IMR-90 (cell line): Measurements from ENCODE around the gene RPS24. TPM values are rescaled to one million over a fixed set of nuclear protein-coding genes. Genes with fewer than 3 reads are reported as not detected.
"Not testable (repeated sequence)": the region's sequence is repeated elsewhere in the genome, so short reads cannot be mapped to it uniquely, and the experiment has no call there.

Experiments
- ATAC-seq: fragments of 200-7000 bp; cut with Tn5 transposase; 2 replicates; pipeline ENCODE4 v1.9.1; 2020; ENCODE audit warnings: low read depth, mild to moderate bottlenecking, moderate library complexity
- BruUV-seq: library from RNA; stranded (reverse); fragments of 400-500 nt; replicated peaks from 2 replicates; lab custom pipeline; 2021; lab: Mats Ljungman, UMichigan
- CTCF ChIA-PET: fragments of 300-600 bp; formaldehyde crosslinking; extraction: SDS; loops from one replicate; lab custom pipeline; 2021; ENCODE audit warnings: antibody characterized with exemption; lab: Yijun Ruan, JAX
- POLR2A ChIA-PET: fragments of 300-600 bp; sonication (Branson Sonifier 250); formaldehyde crosslinking; loops from one replicate; lab custom pipeline; 2022; ENCODE audit warnings: antibody characterized with exemption; ENCODE audit not compliant: unreplicated experiment; lab: Charles Lee
- DNase-seq: peaks from one replicate; pipeline ENCODE4 v3.0.0; 2013
- H2AFZ ChIP-seq: replicated peaks from 2 replicates; pipeline ENCODE3; 2013; ENCODE audit warnings: low read length, mild to moderate bottlenecking; ENCODE audit not compliant: poor library complexity
- H2AK5ac ChIP-seq: 2 replicates; pipeline ENCODE4 v1.6.1; 2013; ENCODE audit warnings: low read depth, low read length, inconsistent platforms
- H2AK9ac ChIP-seq: replicated peaks from 2 replicates; pipeline ENCODE3; 2013; ENCODE audit warnings: mild to moderate bottlenecking, low read depth, low read length, moderate library complexity; ENCODE audit not compliant: poor library complexity
- H2BK120ac ChIP-seq: 2 replicates; pipeline ENCODE4 v1.6.1; 2013; ENCODE audit warnings: low read depth, low read length, inconsistent platforms
- H2BK15ac ChIP-seq: 3 replicates; pipeline ENCODE4 v1.6.1; 2013; ENCODE audit warnings: low read depth, low read length, inconsistent platforms
- H2BK20ac ChIP-seq: 2 replicates; pipeline ENCODE4 v1.6.1; 2013; ENCODE audit warnings: low read depth, mild to moderate bottlenecking, inconsistent platforms, low read length, moderate library complexity
- H2BK5ac ChIP-seq: 2 replicates; pipeline ENCODE4 v1.6.1; 2013; ENCODE audit warnings: mild to moderate bottlenecking, low read depth, low read length, inconsistent platforms; ENCODE audit not compliant: poor library complexity, severe bottlenecking
- H3K14ac ChIP-seq: replicated peaks from 2 replicates; pipeline ENCODE4 v1.6.1; 2013; ENCODE audit warnings: low read depth, low read length, inconsistent platforms
- H3K18ac ChIP-seq: 2 replicates; pipeline ENCODE4 v1.6.1; 2013; ENCODE audit warnings: low read depth, low read length, control low read depth
- H3K23ac ChIP-seq: 2 replicates; pipeline ENCODE4 v1.6.1; 2013; ENCODE audit warnings: low read depth, low read length, inconsistent platforms
- H3K27ac ChIP-seq: 2 replicates; pipeline ENCODE4 v1.5.1; 2013; ENCODE audit warnings: mild to moderate bottlenecking, control low read depth, low read length; ENCODE audit not compliant: insufficient read depth
- H3K27me3 ChIP-seq: 2 replicates; pipeline ENCODE4 v1.6.1; 2013; ENCODE audit warnings: low read length; ENCODE audit not compliant: control insufficient read depth, insufficient read depth
- H3K36me3 ChIP-seq: 2 replicates; pipeline ENCODE4 v1.6.1; 2013; ENCODE audit warnings: low read length, mixed read lengths; ENCODE audit not compliant: control insufficient read depth, insufficient read depth
- H3K4ac ChIP-seq: 2 replicates; pipeline ENCODE4 v1.6.1; 2013; ENCODE audit warnings: low read depth, low read length, inconsistent platforms
- H3K4me1 ChIP-seq: 2 replicates; pipeline ENCODE4 v1.6.1; 2013; ENCODE audit warnings: low read length, mixed read lengths; ENCODE audit not compliant: control insufficient read depth, insufficient read depth
- H3K4me2 ChIP-seq: 2 replicates; pipeline ENCODE4 v1.6.1; 2013; ENCODE audit warnings: low read depth, mild to moderate bottlenecking, control low read depth, low read length, moderate library complexity
- H3K4me3 ChIP-seq: 2 replicates; pipeline ENCODE4 v1.5.1; 2013; ENCODE audit warnings: low read depth, mild to moderate bottlenecking, control low read depth, low read length, moderate library complexity; ENCODE audit not compliant: insufficient read depth
- H3K56ac ChIP-seq: 2 replicates; pipeline ENCODE4 v1.6.1; 2013; ENCODE audit warnings: low read length, inconsistent platforms; ENCODE audit not compliant: insufficient read depth; ENCODE audit errors: extremely low read depth
- H3K79me1 ChIP-seq, 2 experiments: 2 replicates each; pipeline ENCODE4 v1.6.1; 2013; ENCODE audit warnings: low read length in 2 of 2, inconsistent platforms in 1 of 2, low read depth in 1 of 2
- H3K9ac ChIP-seq: 2 replicates; pipeline ENCODE4 v1.6.1; 2013; ENCODE audit warnings: low read depth, low read length, control low read depth
- H3K9me1 ChIP-seq: 2 replicates; pipeline ENCODE4 v1.6.1; 2013; ENCODE audit warnings: low read length, inconsistent platforms; ENCODE audit not compliant: insufficient read depth
- H3K9me3 ChIP-seq: 2 replicates; pipeline ENCODE4 v1.6.1; 2013; ENCODE audit warnings: low read length; ENCODE audit not compliant: control insufficient read depth, insufficient read depth
- H4K20me1 ChIP-seq: 2 replicates; pipeline ENCODE4 v1.6.1; 2013; ENCODE audit warnings: low read length, inconsistent platforms; ENCODE audit not compliant: insufficient read depth
- H4K5ac ChIP-seq: 2 replicates; pipeline ENCODE4 v1.6.1; 2013; ENCODE audit warnings: mild to moderate bottlenecking, low read depth, low read length, control low read depth
- H4K8ac ChIP-seq, 2 experiments: 2 replicates each; pipeline ENCODE4 v1.6.1; 2013; ENCODE audit warnings: low read depth in 2 of 2, low read length in 2 of 2, control low read depth in 1 of 2, inconsistent platforms in 1 of 2
- H4K91ac ChIP-seq: 2 replicates; pipeline ENCODE4 v1.6.1; 2013; ENCODE audit warnings: low read depth, low read length, inconsistent platforms; ENCODE audit not compliant: insufficient read depth
- whole genome bisulfite sequencing, 2 experiments: methylation state at CpG; one replicate each; pipeline versions ENCODE4 v1.1.5 to v1.1.7; 2013; ENCODE audit warnings: missing lambda C conversion rate in 2 of 2; ENCODE audit not compliant: insufficient read length in 1 of 2; ENCODE audit errors: extremely low coverage in 2 of 2; 5-methylcytosine and 5-hydroxymethylcytosine counted together
- dilution Hi-C: fragments of 300-500 bp; cut with HindIII; formaldehyde crosslinking; loops from one replicate; pipeline ENCODE4 v1.14.3; 2018; ENCODE audit warnings: low sequenced_read_pairs; ENCODE audit not compliant: unreplicated experiment
- in situ Hi-C: fragments of 300-500 bp; cut with MboI; formaldehyde crosslinking; loops from 3 replicates; pipeline ENCODE4 v1.14.3; 2019; ENCODE audit warnings: low sequenced_read_pairs, inconsistent platforms, mixed read lengths
- intact Hi-C: fragments of 100-400 bp; cut with micrococcal nuclease; formaldehyde crosslinking; loops from 2 replicates; pipeline ENCODE4 v1.10.0; 2022
- polyA plus RNA-seq, 3 experiments: library from polyadenylated mRNA; depleted of rRNA; stranded (reverse); fragments of >200 nt; gene quantifications; 2 replicates each; pipeline ENCODE4 v1.2.3, GENCODE V29; 2012; ENCODE audit warnings: low replicate concordance in 1 of 3
- total RNA-seq: library from RNA; depleted of rRNA; stranded (reverse); fragments of >200 nt; gene quantifications from 2 replicates; pipeline ENCODE4 v1.2.3, GENCODE V29; 2012

The RPS24 gene
- total and polyA plus RNA-seq, 2 of the 4 experiments (the other 2 are of a cell fraction): 1,664 to 4,721 TPM

- H3K14ac ChIP-seq, H2BK120ac ChIP-seq, H3K56ac ChIP-seq, DNase-seq, dilution Hi-C loops, CTCF ChIA-PET, intact Hi-C loops, H3K79me1 ChIP-seq, H3K4me1 ChIP-seq, H2AFZ ChIP-seq, H3K9me3 ChIP-seq, H2BK15ac ChIP-seq, H2AK5ac ChIP-seq, H3K23ac ChIP-seq, H3K4ac ChIP-seq, BruUV-seq, H3K9me1 ChIP-seq, ATAC-seq, H4K20me1 ChIP-seq, H2AK9ac ChIP-seq, H3K27ac ChIP-seq, H4K8ac ChIP-seq, H3K9ac ChIP-seq, POLR2A ChIA-PET, H3K4me2 ChIP-seq, H3K18ac ChIP-seq, H2BK20ac ChIP-seq, H3K36me3 ChIP-seq, H2BK5ac ChIP-seq, H4K91ac ChIP-seq, in situ Hi-C loops, H3K4me3 ChIP-seq, H4K5ac ChIP-seq: not testable (repeated sequence)
- H3K27me3 ChIP-seq: peaks cover 24% of the 10 kb centered on the region
- WGBS, 2 experiments: no CpG with 5 or more reads among the region's 29 CpGs
Observed at GRCh38 chr10:78075806-78076205, 42.1 kb downstream of the RPS24 start.
